A549 (cell line): ENCODE results near the gene MTHFR. TPM values are rescaled to one million over a fixed set of nuclear protein-coding genes. Genes with fewer than 3 reads are reported as not detected.

Experiments
- ATAC-seq, 2 experiments: fragments of 200-7000 bp in 1 of 2; fragments of >200 bp in 1 of 2; cut with Nextera tagmentation in 1 of 2; cut with Tn5 transposase in 1 of 2; 3 replicates each; pipeline versions ENCODE4 v1.8.0 to v1.9.1; 2018 to 2020; ENCODE audit warnings: mild to moderate bottlenecking in 1 of 2, moderate library complexity in 1 of 2
- CTCF ChIA-PET: fragments of 300-600 bp; sonication (Branson Sonifier 250); formaldehyde crosslinking; extraction: SDS; loops from one replicate; lab custom pipeline; 2021; ENCODE audit warnings: antibody characterized with exemption, inconsistent platforms; lab: Yijun Ruan, JAX
- POLR2A ChIA-PET: fragments of 350-600 bp; formaldehyde crosslinking; extraction: SDS; loops from one replicate; lab custom pipeline; 2021; ENCODE audit warnings: antibody characterized with exemption, inconsistent platforms; lab: Yijun Ruan, JAX
- DNase-seq, 2 experiments: peaks; one replicate each; pipeline versions ENCODE4 v3.0.0 to v3.0.0-alpha.2; 2011 to 2016; ENCODE audit warnings: low read depth in 1 of 2, low spot score in 1 of 2
- FAIRE-seq: peaks from 2 replicates; lab custom pipeline; 2011; peaks lifted over from hg19 to GRCh38; lab: Jason Lieb, UNC
- H3K27ac ChIP-seq, 2 experiments: fragments of >200 bp; sonication (Bioruptor Twin); formaldehyde crosslinking; 3 replicates each; pipeline ENCODE4 v1.5.1; 2016 to 2017
- H3K4me1 ChIP-seq: fragments of >200 bp; sonication (Bioruptor Twin); formaldehyde crosslinking; 3 replicates; pipeline ENCODE4 v1.6.1; 2016
- H3K4me2 ChIP-seq: fragments of >200 bp; sonication (Bioruptor Twin); formaldehyde crosslinking; 3 replicates; pipeline ENCODE4 v1.6.1; 2016
- H3K4me3 ChIP-seq: fragments of >200 bp; sonication (Bioruptor Twin); formaldehyde crosslinking; 3 replicates; pipeline ENCODE4 v1.5.1; 2016
- H3K9me3 ChIP-seq: fragments of >200 bp; sonication (Bioruptor Twin); formaldehyde crosslinking; 3 replicates; pipeline ENCODE4 v1.6.1; 2016
- ATOH8 ChIP-seq: fragments of 250-450 bp; sonication (Bioruptor Pico); IDR thresholded peaks from 2 replicates; pipeline ENCODE4 v1.5.0; 2020; ENCODE audit warnings: low read depth, mild to moderate bottlenecking, moderate library complexity
- BHLHE40 ChIP-seq: IDR thresholded peaks from 2 replicates; pipeline ENCODE4 v1.6.1; 2012; ENCODE audit warnings: low read depth, low read length, inconsistent platforms
- CEBPB ChIP-seq, 2 experiments: fragments of >200 bp in 1 of 2; sonication (Bioruptor Twin) in 1 of 2; formaldehyde crosslinking in 1 of 2; IDR thresholded peaks; 2 replicates each; pipeline ENCODE4 v1.6.1; 2012 to 2016
- E2F6 ChIP-seq: IDR thresholded peaks from 2 replicates; pipeline ENCODE4 v1.6.1; 2012; ENCODE audit warnings: low read depth, borderline replicate concordance
- ELK1 ChIP-seq: fragments of 150-350 bp; IDR thresholded peaks from 2 replicates; pipeline ENCODE4 v1.6.1; 2014; ENCODE audit warnings: low read depth, mild to moderate bottlenecking, low read length
- EP300 ChIP-seq, 2 experiments: fragments of >200 bp; sonication (Bioruptor Twin); formaldehyde crosslinking; IDR thresholded peaks; 2 replicates in 1 of 2; 3 replicates in 1 of 2; pipeline ENCODE4 v1.6.1; 2016 to 2017
- GATA3 ChIP-seq: IDR thresholded peaks from 2 replicates; pipeline ENCODE4 v1.6.1; 2012; ENCODE audit warnings: borderline replicate concordance
- HDAC2 ChIP-seq: fragments of 200-600 bp; sonication (generic); IDR thresholded peaks from 2 replicates; pipeline ENCODE4 v1.6.1; 2016
- HOXB13 ChIP-seq: fragments of 250-450 bp; sonication (Bioruptor Pico); IDR thresholded peaks from 2 replicates; pipeline ENCODE4 v1.5.0; 2020; ENCODE audit warnings: low read depth, mild to moderate bottlenecking, moderate library complexity
- PBX3 ChIP-seq: IDR thresholded peaks from 2 replicates; pipeline ENCODE4 v1.6.1; 2012
- POLR2AphosphoS2 ChIP-seq: conservative IDR thresholded peaks from 2 replicates; pipeline ENCODE4 v1.6.1; 2012; ENCODE audit warnings: low read length, improper control_type of control experiment, inconsistent platforms
- RAD21 ChIP-seq, 2 experiments: fragments of >200 bp in 1 of 2; sonication (Bioruptor Twin) in 1 of 2; formaldehyde crosslinking in 1 of 2; IDR thresholded peaks in 1 of 2; conservative IDR thresholded peaks in 1 of 2; 2 replicates in 1 of 2; 3 replicates in 1 of 2; pipeline ENCODE4 v1.6.1; 2012 to 2018; ENCODE audit warnings: inconsistent platforms in 1 of 2
- REST ChIP-seq: fragments of 200-600 bp; sonication (generic); IDR thresholded peaks from 2 replicates; pipeline ENCODE4 v1.6.1; 2016; ENCODE audit warnings: antibody characterized with exemption, mild to moderate bottlenecking, moderate library complexity
- RFX5 ChIP-seq: fragments of 450-650 bp; IDR thresholded peaks from 2 replicates; pipeline ENCODE4 v1.7.1; 2014; ENCODE audit warnings: antibody characterized with exemption, mild to moderate bottlenecking, moderate library complexity
- RNF2 ChIP-seq: fragments of 200-600 bp; sonication (generic); IDR thresholded peaks from 2 replicates; pipeline ENCODE4 v1.6.1; 2016; ENCODE audit warnings: low read depth, mild to moderate bottlenecking, antibody characterized with exemption, moderate library complexity, borderline replicate concordance
- SMC3 ChIP-seq: fragments of >200 bp; sonication (Bioruptor Twin); formaldehyde crosslinking; IDR thresholded peaks from 3 replicates; pipeline ENCODE4 v1.6.1; 2018; ENCODE audit warnings: inconsistent platforms
- SREBF2 ChIP-seq: fragments of 450-650 bp; IDR thresholded peaks from 2 replicates; pipeline ENCODE4 v1.6.1; 2014; ENCODE audit warnings: mild to moderate bottlenecking, moderate library complexity
- TP53 ChIP-seq: fragments of 250-450 bp; sonication (Bioruptor Pico); IDR thresholded peaks from 2 replicates; pipeline ENCODE4 v1.5.0; 2021; ENCODE audit warnings: mild to moderate bottlenecking, moderate library complexity
- ZFP36 ChIP-seq: fragments of 450-650 bp; IDR thresholded peaks from 2 replicates; pipeline ENCODE4 v1.6.1; 2014; ENCODE audit warnings: borderline replicate concordance; ENCODE audit not compliant: partially characterized antibody
- WGBS: methylation state at CpG from one replicate; pipeline ENCODE4 v1.1.6; 2017; ENCODE audit errors: missing lambda C conversion rate; 5-methylcytosine and 5-hydroxymethylcytosine counted together
- polyA plus RNA-seq, 4 experiments: library from polyadenylated mRNA; depleted of rRNA in 3 of 4; stranded (reverse); fragments of >200 nt; fragmentation: RNase III in 1 of 4; extraction: RNeasy Plus Mini Kit Qiagen cat#74134 plus additional on column Dnase treatment in 1 of 4; gene quantifications; 2 replicates in 3 of 4; 3 replicates in 1 of 4; pipeline ENCODE4 v1.2.3, GENCODE V29; 2011 to 2017

The MTHFR gene
- polyA plus RNA-seq, 2 of the 4 experiments (the other 2 are of a cell fraction): 4.5 to 5.2 TPM

- 78% methylated on average over 7 of the region's 9 CpGs for WGBS
- Histone ChIP-seq H3K4me1 (no peaks in the 10 kb centered on the region; the same call in 2 of the 3 replicates), H3K9me3 (no peaks in the 10 kb centered on the region), H3K4me3 (no peak overlapping the region), H3K27ac (no peak overlapping the region), H3K4me2 (no peak overlapping the region)
- ATAC-seq (no peak), FAIRE-seq (no peak), DNase-seq (no peak)
- TF ChIP-seq RAD21 (conservative IDR thresholded peaks at IDR 0.05 in 1 of 2, IDR thresholded peaks at IDR 0.05 in 1 of 2) (no peak), POLR2AphosphoS2 (no peak), PBX3 (no peak)
- CTCF ChIA-PET: interaction anchor here (0.7 kb wide), 1 partner anchor 24 kb away, joined by 3 read pairs; no protein-coding TSS in a partner anchor
- POLR2A ChIA-PET: no interaction called here
Measured at GRCh38 chr1:11744287-11744686, 61.5 kb downstream of the MTHFR start.

GRCh38 chr1:11741919-11742558, 63.7 kb downstream of the MTHFR start:
- WGBS: 90% methylated on average over 5 of the region's 5 CpGs
- CTCF ChIA-PET: interaction anchor here (1.2 kb wide), 1 partner anchor 91 kb away, joined by 3 read pairs; no protein-coding TSS in a partner anchor

More at GRCh38 chr1:11741919-11742558, 63.7 kb downstream of the MTHFR start:
- H3K9me3 ChIP-seq: no peaks in the 10 kb centered on the region
- no peak overlapping the region for H3K4me3 ChIP-seq
- TF ChIP-seq ELK1 (no peak), BHLHE40 (no peak), RFX5 (no peak), TP53 (CRISPR knock-in tag) (no peak), E2F6 (no peak), ATOH8 (CRISPR knock-in tag) (no peak), ZFP36 (no peak), REST (no peak), GATA3 (no peak), SMC3 (no peak), RNF2 (no peak), SREBF2 (no peak), HOXB13 (CRISPR knock-in tag) (no peak), HDAC2 (no peak), CEBPB (IDR thresholded peaks at IDR 0.05) (no peak), EP300 (IDR thresholded peaks at IDR 0.05) (no peak)
- no peak for ATAC-seq
- no peak overlapping the region for H3K27ac ChIP-seq
- H3K4me1 ChIP-seq: peaks cover 14% of the 10 kb centered on the region
- H3K4me2 ChIP-seq: no peak overlapping the region
- DNase-seq: no peak
- no peak for FAIRE-seq
- POLR2A ChIA-PET: no interaction called here
